IPS-15b (cell line): ENCODE measurements around the gene CMIP.

Source experiments
- H3K27me3 ChIP-seq: one replicate; pipeline ENCODE4 v1.6.1; 2013; ENCODE audit warnings: low read length; ENCODE audit not compliant: control insufficient read depth, insufficient read depth
- H3K36me3 ChIP-seq: one replicate; pipeline ENCODE4 v1.6.1; 2013; ENCODE audit warnings: low read length; ENCODE audit not compliant: control insufficient read depth, insufficient read depth
- H3K4me1 ChIP-seq: one replicate; pipeline ENCODE4 v1.6.1; 2013; ENCODE audit warnings: mild to moderate bottlenecking, low read length; ENCODE audit not compliant: control insufficient read depth, insufficient read depth
- H3K4me3 ChIP-seq: one replicate; pipeline ENCODE4 v1.5.1; 2013; ENCODE audit warnings: low read depth, low read length
- H3K9ac ChIP-seq: one replicate; pipeline ENCODE4 v1.6.1; 2013; ENCODE audit warnings: low read depth, mild to moderate bottlenecking, low read length
- H3K9me3 ChIP-seq: one replicate; pipeline ENCODE4 v1.6.1; 2013; ENCODE audit warnings: mild to moderate bottlenecking, low read length; ENCODE audit not compliant: control insufficient read depth, insufficient read depth

The CMIP gene

DNA sequence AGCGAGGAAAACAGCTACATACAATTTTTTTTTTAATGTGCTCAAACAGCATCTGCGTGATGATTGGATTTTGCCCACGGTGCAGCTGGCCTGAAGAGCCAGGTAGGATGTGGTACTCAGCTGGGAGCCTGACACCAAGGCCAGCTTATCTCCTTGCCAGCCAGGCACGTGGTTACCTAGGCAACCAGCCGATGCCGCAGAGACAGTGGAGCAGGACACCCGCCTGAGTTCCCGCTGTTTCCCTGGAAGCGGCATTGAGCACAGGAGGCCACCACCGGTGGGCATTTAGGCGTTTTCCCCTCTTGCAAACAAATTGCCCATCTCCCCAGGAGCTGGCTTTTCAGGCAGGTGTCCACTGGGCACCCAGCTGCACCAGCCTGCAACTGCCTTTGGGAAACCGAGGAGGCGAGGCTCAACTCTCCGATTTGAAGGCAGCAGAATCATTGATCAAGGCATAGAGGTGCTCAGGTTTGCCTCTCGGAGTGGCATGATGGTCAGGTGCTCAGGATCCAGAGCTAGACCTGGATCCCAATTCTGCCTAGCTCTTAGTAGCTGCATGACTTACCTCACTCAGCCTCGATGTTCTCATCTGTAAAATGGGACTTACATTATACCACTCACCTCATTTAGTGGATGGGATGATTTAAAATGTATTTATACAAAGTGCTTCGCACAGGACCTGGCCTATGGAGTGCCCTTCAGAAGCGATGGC, 196.9 kb downstream of the CMIP start:
- H3K9ac ChIP-seq = no peak overlapping the region
- H3K4me1 ChIP-seq = no peaks in the 10 kb centered on the region
- no peaks in the 10 kb centered on the region for H3K36me3 ChIP-seq
- H3K9me3 ChIP-seq = no peaks in the 10 kb centered on the region
- no peaks in the 10 kb centered on the region for H3K27me3 ChIP-seq
- H3K4me3 ChIP-seq = no peak overlapping the region

DNA sequence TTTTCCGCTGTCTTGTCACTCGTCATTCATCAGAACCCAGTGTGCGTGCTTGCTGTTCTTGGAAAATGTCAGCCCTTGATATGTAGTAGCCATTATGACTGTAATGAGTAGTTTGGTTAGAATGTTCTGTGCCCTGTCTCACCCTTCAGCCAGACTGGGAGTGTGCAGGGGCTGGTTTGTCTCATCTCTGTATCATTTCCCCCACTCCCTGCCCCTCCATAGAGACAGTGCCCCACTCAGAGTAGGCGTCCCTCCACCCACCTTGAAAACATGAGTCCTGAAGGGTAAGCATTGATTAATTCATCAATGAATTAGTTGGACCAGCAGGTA, 197.5 kb downstream of the CMIP start:
- Histone ChIP-seq H3K9me3 (no peaks in the 10 kb centered on the region), H3K27me3 (no peaks in the 10 kb centered on the region), H3K4me3 (no peak overlapping the region), H3K36me3 (no peaks in the 10 kb centered on the region), H3K4me1 (peaks cover 1% of the 10 kb centered on the region), H3K9ac (no peak overlapping the region)

DNA sequence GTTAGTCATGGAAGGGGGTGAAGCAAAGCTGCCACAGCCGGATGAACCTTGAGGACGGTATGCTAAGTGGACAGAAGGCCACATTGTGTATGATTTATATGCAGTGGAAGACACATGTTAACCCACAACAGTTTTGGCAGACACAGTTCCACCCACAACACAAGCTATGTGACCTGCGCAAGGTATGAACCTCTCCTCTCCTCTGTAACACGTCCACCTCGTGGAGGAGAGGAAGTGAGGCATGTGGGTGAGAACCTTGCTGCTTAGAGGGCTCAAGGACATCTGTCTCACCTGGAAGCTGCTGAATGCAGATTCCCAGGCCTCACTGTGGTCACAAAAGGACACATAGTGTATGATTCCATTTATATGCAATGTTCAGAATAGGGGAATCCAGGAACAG, 198.3 kb downstream of the CMIP start:
- no peaks in the 10 kb centered on the region for H3K36me3 ChIP-seq

DNA sequence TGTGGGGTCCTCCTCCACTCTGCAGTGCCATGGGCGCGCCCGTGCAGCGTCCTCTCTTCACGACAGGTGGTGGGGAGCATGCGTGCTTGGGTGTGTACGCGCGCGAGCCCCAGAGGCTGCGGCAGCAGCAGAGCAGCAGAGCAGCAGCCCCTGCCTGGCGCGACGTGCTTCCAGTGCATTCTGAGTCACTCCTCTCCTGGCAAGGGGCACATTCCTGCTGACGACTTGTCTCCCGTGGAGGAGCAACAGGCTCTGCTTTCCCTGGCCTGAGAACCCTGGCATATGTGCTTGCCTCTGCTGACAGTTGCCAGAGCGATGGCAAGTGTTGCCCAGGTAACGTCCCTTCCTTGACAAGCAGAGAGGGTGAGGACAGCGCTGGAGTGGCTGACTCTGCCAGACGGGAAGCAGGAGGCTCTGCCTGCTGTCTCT, 200.7 kb downstream of the CMIP start:
- H3K9ac ChIP-seq = no peak overlapping the region
- H3K4me3 ChIP-seq = no peak overlapping the region
- peaks cover 6% of the 10 kb centered on the region for H3K4me1 ChIP-seq
- no peaks in the 10 kb centered on the region for H3K27me3 ChIP-seq
- H3K9me3 ChIP-seq = no peaks in the 10 kb centered on the region
- no peaks in the 10 kb centered on the region for H3K36me3 ChIP-seq

More for the DNA sequence above, 198.3 kb downstream of the CMIP start:
- H3K27me3 ChIP-seq = no peaks in the 10 kb centered on the region
- no peak overlapping the region for H3K9ac ChIP-seq
- peaks cover 4% of the 10 kb centered on the region for H3K4me1 ChIP-seq
- H3K9me3 ChIP-seq = no peaks in the 10 kb centered on the region
- no peak overlapping the region for H3K4me3 ChIP-seq

DNA sequence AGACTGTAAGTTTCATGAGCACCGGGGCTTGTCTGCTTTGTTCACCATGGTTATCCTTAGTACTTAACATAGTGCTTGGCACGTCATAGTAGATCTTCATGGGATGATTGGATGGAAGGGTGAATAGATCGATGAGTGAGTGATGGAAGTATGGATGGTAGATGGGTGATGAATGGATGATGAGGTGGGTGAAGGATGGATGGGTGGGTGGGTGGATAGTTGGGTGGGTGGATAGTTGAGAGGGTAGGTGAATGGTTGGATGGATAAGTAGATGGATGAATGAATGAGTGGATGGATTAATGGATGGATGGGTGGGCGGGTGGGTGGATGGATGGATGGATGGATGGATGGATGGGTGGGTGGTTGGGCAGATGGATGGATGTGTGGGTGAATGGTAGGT, 201.3 kb downstream of the CMIP start:
- no peak overlapping the region for H3K4me3 ChIP-seq

DNA sequence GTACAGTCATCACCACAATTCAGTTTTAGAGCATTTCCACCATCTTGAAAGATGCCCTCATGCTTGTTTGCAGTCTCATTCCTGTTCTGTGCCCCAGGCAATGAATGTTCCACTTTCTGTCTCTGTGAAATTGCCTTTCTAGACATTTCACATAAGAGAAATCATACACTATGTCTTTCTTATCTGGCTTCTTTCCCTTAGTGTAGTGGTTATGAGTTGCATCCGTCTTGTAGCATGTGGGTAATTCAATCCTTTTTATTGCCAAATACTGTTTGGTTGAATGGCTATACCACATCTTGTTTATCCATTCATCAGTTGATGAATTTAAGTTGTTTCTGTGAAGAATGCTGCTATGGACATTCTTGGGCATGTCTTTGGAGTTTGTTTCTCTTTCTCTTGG, 202.0 kb downstream of the CMIP start:
- Histone ChIP-seq H3K36me3 (no peaks in the 10 kb centered on the region), H3K9ac (no peak overlapping the region), H3K4me3 (no peak overlapping the region), H3K4me1 (peaks cover 11% of the 10 kb centered on the region), H3K27me3 (no peaks in the 10 kb centered on the region), H3K9me3 (no peaks in the 10 kb centered on the region)

More for the DNA sequence above, 201.3 kb downstream of the CMIP start:
- Histone ChIP-seq H3K36me3 (no peaks in the 10 kb centered on the region), H3K27me3 (no peaks in the 10 kb centered on the region), H3K9ac (no peak overlapping the region), H3K9me3 (no peaks in the 10 kb centered on the region), H3K4me1 (peaks cover 6% of the 10 kb centered on the region)

DNA sequence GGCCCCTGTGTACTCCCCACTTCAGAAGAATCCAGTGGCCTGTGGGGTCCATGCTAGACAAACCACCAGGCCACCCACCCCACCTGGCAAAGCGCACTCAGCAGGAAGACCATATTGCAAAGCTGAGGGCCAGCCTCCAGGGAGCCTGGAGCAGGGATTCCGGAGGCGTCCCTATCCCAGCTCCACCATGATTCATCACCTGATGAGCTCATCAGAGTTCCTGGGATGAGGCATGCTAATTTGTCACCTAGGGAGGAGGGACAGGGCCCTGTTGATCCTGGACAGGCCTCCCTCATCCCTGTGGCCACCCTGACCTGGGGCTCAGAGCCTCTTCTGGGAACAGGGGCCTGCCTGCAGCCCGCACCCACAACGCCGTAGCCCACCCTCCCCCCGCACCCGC, 202.9 kb downstream of the CMIP start:
- no peak overlapping the region for H3K9ac ChIP-seq
- H3K36me3 ChIP-seq = no peaks in the 10 kb centered on the region
- no peak overlapping the region for H3K4me3 ChIP-seq
- no peaks in the 10 kb centered on the region for H3K9me3 ChIP-seq
- H3K27me3 ChIP-seq = no peaks in the 10 kb centered on the region
- peaks cover 15% of the 10 kb centered on the region for H3K4me1 ChIP-seq

DNA sequence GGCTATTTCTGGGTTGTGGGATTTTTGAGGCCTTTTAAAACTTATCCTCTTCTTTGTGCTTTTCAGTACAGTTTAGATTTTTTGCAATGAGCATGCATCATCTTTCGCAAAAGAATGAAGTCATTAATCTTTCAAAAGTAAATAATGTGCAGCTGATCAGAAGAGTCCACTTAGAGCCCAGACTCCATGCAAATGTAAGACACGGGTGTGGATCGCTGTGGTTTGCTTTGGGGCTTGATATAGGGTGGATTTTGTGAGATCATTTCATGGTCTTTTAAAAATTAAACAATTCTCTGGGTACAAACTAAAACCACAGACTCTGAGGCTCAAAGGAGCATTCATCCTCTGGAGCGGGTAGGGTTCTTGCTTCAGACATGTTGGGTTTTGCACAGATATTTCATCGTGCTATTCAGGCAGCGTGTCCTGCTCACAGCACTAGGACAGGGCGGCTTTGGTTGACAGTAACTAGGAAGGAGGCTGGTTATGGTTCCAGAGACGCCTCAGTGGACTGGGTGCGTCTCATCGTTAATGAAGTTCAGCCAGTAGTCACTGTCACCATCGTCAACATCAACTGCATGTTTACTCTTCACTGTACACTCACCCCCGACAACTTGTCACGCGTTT, 205.1 kb downstream of the CMIP start:
- Histone ChIP-seq H3K4me1 (peaks cover 23% of the 10 kb centered on the region), H3K9ac (no peak overlapping the region), H3K9me3 (no peaks in the 10 kb centered on the region)

DNA sequence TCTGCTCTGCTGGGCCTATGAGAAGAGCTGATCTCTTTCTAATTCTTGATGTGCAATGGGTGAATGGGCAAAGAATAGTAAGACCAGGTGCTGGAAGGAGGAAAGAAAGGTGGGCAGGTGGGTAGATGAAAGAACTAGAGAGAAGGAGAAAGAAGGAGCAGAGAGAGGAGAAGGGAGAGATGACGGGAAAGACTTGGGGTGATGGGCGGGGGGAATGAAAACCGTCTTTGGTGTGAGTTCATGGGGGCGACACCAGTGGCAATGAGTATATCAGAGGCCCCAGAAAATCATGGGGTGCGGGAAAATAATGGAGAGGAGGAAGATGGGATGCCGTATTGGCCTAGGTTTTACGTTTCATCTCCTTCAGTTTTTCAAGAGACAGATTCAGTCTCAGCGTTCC, 205.7 kb downstream of the CMIP start:
- no peak overlapping the region for H3K9ac ChIP-seq
- no peaks in the 10 kb centered on the region for H3K9me3 ChIP-seq
- peaks cover 2% of the 10 kb centered on the region for H3K36me3 ChIP-seq
- no peaks in the 10 kb centered on the region for H3K27me3 ChIP-seq
- H3K4me3 ChIP-seq = no peak overlapping the region
- peaks cover 23% of the 10 kb centered on the region for H3K4me1 ChIP-seq

More for the DNA sequence above, 205.1 kb downstream of the CMIP start:
- H3K36me3 ChIP-seq = peaks cover 2% of the 10 kb centered on the region
- no peak overlapping the region for H3K4me3 ChIP-seq
- H3K27me3 ChIP-seq = no peaks in the 10 kb centered on the region

DNA sequence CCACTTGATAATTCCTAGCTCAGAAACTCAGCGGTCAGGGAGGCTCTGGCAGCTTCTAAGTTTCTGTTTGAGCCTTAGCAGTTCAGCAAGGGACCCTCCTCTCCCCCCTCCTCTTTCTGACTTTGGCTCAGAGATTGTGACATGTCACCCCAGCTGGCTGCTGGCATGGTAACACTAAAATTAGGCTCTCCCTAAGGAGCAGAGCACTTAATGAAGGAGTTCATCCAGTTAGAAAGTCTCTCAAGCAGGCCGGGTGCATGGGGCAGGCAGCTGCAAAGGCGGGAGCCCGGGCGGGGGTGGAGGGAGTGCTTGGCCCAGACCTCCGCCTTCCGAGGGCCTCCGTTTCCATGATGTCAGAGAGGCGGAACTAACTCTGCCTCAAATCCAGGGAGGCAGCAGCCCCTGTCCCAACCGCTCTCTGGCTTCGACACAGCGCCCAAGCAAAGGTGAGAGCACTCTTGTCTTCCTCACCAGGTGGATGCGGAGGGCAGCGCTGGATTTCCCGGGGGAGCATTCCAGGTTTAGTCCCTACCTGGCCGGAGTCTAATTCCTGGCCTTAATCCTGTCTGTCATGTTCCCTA, 206.5 kb downstream of the CMIP start:
- H3K9me3 ChIP-seq = no peaks in the 10 kb centered on the region
- H3K4me1 ChIP-seq = peaks cover 23% of the 10 kb centered on the region
- no peaks in the 10 kb centered on the region for H3K27me3 ChIP-seq
- H3K36me3 ChIP-seq = peaks cover 2% of the 10 kb centered on the region
- H3K9ac ChIP-seq = no peak overlapping the region
- no peak overlapping the region for H3K4me3 ChIP-seq

DNA sequence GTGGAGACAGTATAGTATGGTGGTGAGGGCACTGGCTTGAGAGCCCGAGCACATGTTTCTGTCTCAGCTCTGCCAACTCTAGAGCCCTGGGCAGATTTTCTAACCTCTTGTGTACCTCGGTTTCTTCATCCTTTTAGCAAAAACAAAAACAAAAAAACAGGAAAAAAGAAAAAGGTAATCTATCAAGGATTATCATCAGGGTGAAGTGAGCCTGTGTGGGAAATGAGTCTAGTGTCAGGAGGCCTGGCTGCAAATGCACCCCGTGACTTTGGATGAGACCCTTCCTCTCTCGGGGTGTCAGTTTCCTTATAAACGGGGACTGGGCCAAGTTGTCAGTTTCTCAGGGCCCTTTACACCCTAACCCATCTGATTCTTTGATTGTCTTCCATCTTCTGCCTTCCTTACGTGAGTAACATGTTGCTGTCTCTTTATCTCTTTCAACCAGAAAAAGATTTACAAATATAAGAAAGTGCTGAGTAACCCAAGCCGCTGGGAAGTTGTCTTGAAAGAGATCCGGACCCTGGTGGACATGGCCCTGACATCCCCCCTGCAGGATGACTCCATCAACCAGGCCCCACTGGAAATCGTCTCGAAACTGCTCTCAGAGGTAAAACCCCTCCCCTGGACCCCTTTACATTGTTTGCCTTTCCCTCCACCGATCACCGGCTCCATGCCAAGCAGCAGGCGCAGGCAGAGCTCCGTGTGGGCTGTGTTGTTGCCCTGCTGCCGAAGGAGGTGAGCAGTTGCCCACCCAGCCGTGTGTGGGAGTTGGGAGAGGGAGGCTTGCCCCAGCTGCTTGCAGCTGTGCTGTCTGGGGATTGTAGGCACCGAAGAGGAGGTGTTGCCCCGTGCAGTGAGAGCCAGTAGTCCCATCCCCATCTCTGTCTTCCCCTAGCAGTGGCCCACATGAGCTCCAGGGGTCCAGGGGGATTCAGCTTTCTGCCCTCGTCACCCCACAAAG, 207.4 kb downstream of the CMIP start:
- H3K4me1 ChIP-seq = peaks cover 23% of the 10 kb centered on the region
- peaks cover 2% of the 10 kb centered on the region for H3K36me3 ChIP-seq
- no peak overlapping the region for H3K4me3 ChIP-seq
- H3K27me3 ChIP-seq = no peaks in the 10 kb centered on the region
- no peaks in the 10 kb centered on the region for H3K9me3 ChIP-seq
- H3K9ac ChIP-seq = no peak overlapping the region
